ENCODE results near the gene FUT2. TPM values are rescaled to one million over a fixed set of nuclear protein-coding genes. Genes with fewer than 3 reads are reported as not detected.

The FUT2 gene
- total and polyA plus RNA-seq, 2 experiments from 2014 or later = 0.25 TPM; not detected in 1

GRCh38 chr19:48702701-48703100 lies 6.9 kb downstream of the FUT2 start:
- Histone ChIP-seq H3K79me2 (ENCODE audit: insufficient read depth) (no peaks in the 10 kb centered on the region), H3K4me2 (ENCODE audit: unreplicated experiment) (no peak overlapping the region), H3K9me3 (ENCODE audit: low read depth) (no peaks in the 10 kb centered on the region), H3F3A (ENCODE audit: insufficient read depth) (peaks cover 5% of the 10 kb centered on the region; the same call in 1 of the 2 replicates), H3K27ac (no peak overlapping the region), H3K36me3 (ENCODE audit: low read depth) (no peaks in the 10 kb centered on the region), H4K20me1 (ENCODE audit: insufficient read depth) (no peaks in the 10 kb centered on the region), H3K27me3 (replicated peaks; ENCODE audit: insufficient read depth) (no peaks in the 10 kb centered on the region), H3K4me1 (ENCODE audit: insufficient read depth) (peaks cover 6% of the 10 kb centered on the region; the same call in 1 of the 2 replicates), H2AFZ (no peak overlapping the region), H3K9ac (no peak overlapping the region), H3K9me2 (ENCODE audit: insufficient read depth) (no peaks in the 10 kb centered on the region), H3K4me3 (no peak overlapping the region)
- TF ChIP-seq EZH2 (IDR thresholded peaks at IDR 0.05; ENCODE audit: insufficient read depth, poor library complexity, severe bottlenecking) (no peak), EZH2phosphoT487 (IDR thresholded peaks at IDR 0.05; ENCODE audit: insufficient read depth, low read depth) (no peak)
- 82 to 89% methylated on average over 13 of the region's 13 CpGs for WGBS, 2 experiments (ENCODE audit: low coverage in 1 of 2, low lambda C conversion rate in 2 of 2, missing lambda C conversion rate in 2 of 2)
- DNase-seq = no peak
- in situ Hi-C loops (cut with MboI) = no loop called here

DNA sequence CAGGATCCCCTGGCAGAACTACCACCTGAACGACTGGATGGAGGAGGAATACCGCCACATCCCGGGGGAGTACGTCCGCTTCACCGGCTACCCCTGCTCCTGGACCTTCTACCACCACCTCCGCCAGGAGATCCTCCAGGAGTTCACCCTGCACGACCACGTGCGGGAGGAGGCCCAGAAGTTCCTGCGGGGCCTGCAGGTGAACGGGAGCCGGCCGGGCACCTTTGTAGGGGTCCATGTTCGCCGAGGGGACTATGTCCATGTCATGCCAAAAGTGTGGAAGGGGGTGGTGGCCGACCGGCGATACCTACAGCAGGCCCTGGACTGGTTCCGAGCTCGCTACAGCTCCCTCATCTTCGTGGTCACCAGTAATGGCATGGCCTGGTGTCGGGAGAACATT lies 7.5 kb downstream of the FUT2 start:
- H4K20me1 ChIP-seq (ENCODE audit: insufficient read depth) = no peaks in the 10 kb centered on the region
- no peaks in the 10 kb centered on the region for H3K9me2 ChIP-seq (ENCODE audit: insufficient read depth)
- no peak overlapping the region for H2AFZ ChIP-seq
- H3K4me1 ChIP-seq (ENCODE audit: insufficient read depth) = peaks cover 1% of the 10 kb centered on the region; the same call in 1 of the 2 replicates
- no peak for TF ChIP-seq EZH2 (IDR thresholded peaks at IDR 0.05; ENCODE audit: insufficient read depth, poor library complexity, severe bottlenecking)
- TF ChIP-seq EZH2phosphoT487 (IDR thresholded peaks at IDR 0.05; ENCODE audit: insufficient read depth, low read depth) = no peak
- no peak overlapping the region for H3K27ac ChIP-seq
- no peak for DNase-seq
- peaks cover 2% of the 10 kb centered on the region; the same call in 1 of the 2 replicates for H3F3A ChIP-seq (ENCODE audit: insufficient read depth)
- no peaks in the 10 kb centered on the region for H3K79me2 ChIP-seq (ENCODE audit: insufficient read depth)
- no peak overlapping the region for H3K9ac ChIP-seq
- WGBS, 2 experiments (ENCODE audit: low coverage in 1 of 2, low lambda C conversion rate in 2 of 2, missing lambda C conversion rate in 2 of 2) = 87 to 88% methylated on average over 22 to 23 of the region's 23 CpGs
- H3K9me3 ChIP-seq (ENCODE audit: low read depth) = no peaks in the 10 kb centered on the region
- no peak overlapping the region for H3K4me2 ChIP-seq (ENCODE audit: unreplicated experiment)
- H3K27me3 ChIP-seq (replicated peaks; ENCODE audit: insufficient read depth) = no peaks in the 10 kb centered on the region
- H3K36me3 ChIP-seq (ENCODE audit: low read depth) = no peaks in the 10 kb centered on the region
- in situ Hi-C loops (cut with MboI) = no loop called here
- H3K4me3 ChIP-seq = no peak overlapping the region

DNA sequence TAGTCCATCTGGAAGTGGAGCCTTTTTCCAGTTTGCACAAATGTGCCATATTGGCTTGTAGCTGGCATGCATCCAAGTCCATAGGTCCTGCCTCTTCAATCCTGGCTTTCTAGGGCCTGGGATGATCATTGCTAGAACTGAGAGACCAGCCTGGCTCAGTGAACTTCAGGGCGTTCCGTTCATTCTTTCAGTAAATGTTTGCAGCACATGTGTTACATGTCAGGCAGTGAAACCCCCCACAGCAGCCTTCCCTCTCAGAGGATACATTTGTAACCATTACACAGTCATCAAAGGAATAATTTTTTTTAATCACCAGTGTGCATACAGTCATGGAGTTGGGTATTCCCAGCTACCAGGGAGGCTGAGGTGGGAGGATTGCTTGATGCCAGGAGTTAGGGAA lies 9.7 kb downstream of the FUT2 start:
- no peaks in the 10 kb centered on the region for H3K4me1 ChIP-seq (ENCODE audit: insufficient read depth)
- H3K4me3 ChIP-seq = no peak overlapping the region
- no peaks in the 10 kb centered on the region for H3K9me3 ChIP-seq (ENCODE audit: low read depth)
- H3K27ac ChIP-seq = no peak overlapping the region
- H3K4me2 ChIP-seq (ENCODE audit: unreplicated experiment) = no peak overlapping the region
- no peak overlapping the region for H2AFZ ChIP-seq
- no peaks in the 10 kb centered on the region for H3F3A ChIP-seq (ENCODE audit: insufficient read depth)
- no peaks in the 10 kb centered on the region for H3K79me2 ChIP-seq (ENCODE audit: insufficient read depth)
- no peak for DNase-seq
- no peak for TF ChIP-seq EZH2phosphoT487 (IDR thresholded peaks at IDR 0.05; ENCODE audit: insufficient read depth, low read depth)
- no peak for TF ChIP-seq EZH2 (IDR thresholded peaks at IDR 0.05; ENCODE audit: insufficient read depth, poor library complexity, severe bottlenecking)
- in situ Hi-C loops (cut with MboI) = no loop called here
- H4K20me1 ChIP-seq (ENCODE audit: insufficient read depth) = no peaks in the 10 kb centered on the region
- no peaks in the 10 kb centered on the region for H3K36me3 ChIP-seq (ENCODE audit: low read depth)
- 54 to 58% methylated on average over 2 of the region's 2 CpGs for WGBS, 2 experiments (ENCODE audit: low coverage in 1 of 2, low lambda C conversion rate in 2 of 2, missing lambda C conversion rate in 2 of 2)
- no peaks in the 10 kb centered on the region for H3K9me2 ChIP-seq (ENCODE audit: insufficient read depth)
- H3K9ac ChIP-seq = no peak overlapping the region
- no peaks in the 10 kb centered on the region for H3K27me3 ChIP-seq (replicated peaks; ENCODE audit: insufficient read depth)

- Histone ChIP-seq H3K4me1 (ENCODE audit: insufficient read depth) (peaks cover 4% of the 10 kb centered on the region; the same call in 1 of the 2 replicates), H3K4me2 (ENCODE audit: unreplicated experiment) (no peak overlapping the region), H3K9me3 (ENCODE audit: low read depth) (no peaks in the 10 kb centered on the region), H3K9me2 (ENCODE audit: insufficient read depth) (no peaks in the 10 kb centered on the region), H3F3A (ENCODE audit: insufficient read depth) (no peaks in the 10 kb centered on the region), H3K36me3 (ENCODE audit: low read depth) (no peaks in the 10 kb centered on the region), H3K27ac (no peak overlapping the region), H3K79me2 (ENCODE audit: insufficient read depth) (no peaks in the 10 kb centered on the region), H3K9ac (no peak overlapping the region), H3K4me3 (no peak overlapping the region), H4K20me1 (ENCODE audit: insufficient read depth) (no peaks in the 10 kb centered on the region), H3K27me3 (replicated peaks; ENCODE audit: insufficient read depth) (no peaks in the 10 kb centered on the region), H2AFZ (no peak overlapping the region)
- in situ Hi-C loops (cut with MboI) = no loop called here
- 37 to 43% methylated on average over 11 of the region's 11 CpGs for WGBS, 2 experiments (ENCODE audit: low coverage in 1 of 2, low lambda C conversion rate in 2 of 2, missing lambda C conversion rate in 2 of 2)
- no peak for DNase-seq
- TF ChIP-seq EZH2phosphoT487 (IDR thresholded peaks at IDR 0.05; ENCODE audit: insufficient read depth, low read depth) (no peak), EZH2 (IDR thresholded peaks at IDR 0.05; ENCODE audit: insufficient read depth, poor library complexity, severe bottlenecking) (no peak)
Observed at GRCh38 chr19:48708471-48708870, 12.7 kb downstream of the FUT2 start.
